HPDE6-E6E7 (cell line): ENCODE measurements around the gene NBL1.

ENCODE experiments used
- DNase-seq: peaks from one replicate; pipeline ENCODE4 v3.0.0; 2011; ENCODE audit warnings: missing footprints; ENCODE audit errors: extremely low spot score

Gene NBL1

DNA sequence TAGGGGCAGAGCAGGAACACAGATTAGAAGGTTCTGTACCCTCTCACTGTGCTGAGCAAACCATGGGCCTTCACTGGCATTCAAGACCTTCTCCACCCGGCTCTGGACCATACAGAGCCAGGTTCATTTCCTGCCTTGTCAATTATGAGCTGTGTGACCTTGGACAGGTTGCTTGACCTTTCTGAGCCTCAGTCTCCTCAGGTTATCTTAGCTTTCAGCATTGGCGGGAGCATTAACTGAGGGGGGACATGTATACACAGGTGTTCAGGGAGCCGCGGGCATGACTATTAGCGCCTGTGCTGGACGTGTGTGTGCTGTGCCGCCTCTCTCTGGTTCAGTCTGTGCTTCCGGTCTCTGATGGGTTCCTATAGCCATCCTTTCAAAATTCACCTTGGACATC lies 52.7 kb downstream of the NBL1 start:
- DNase-seq = no peak

DNA sequence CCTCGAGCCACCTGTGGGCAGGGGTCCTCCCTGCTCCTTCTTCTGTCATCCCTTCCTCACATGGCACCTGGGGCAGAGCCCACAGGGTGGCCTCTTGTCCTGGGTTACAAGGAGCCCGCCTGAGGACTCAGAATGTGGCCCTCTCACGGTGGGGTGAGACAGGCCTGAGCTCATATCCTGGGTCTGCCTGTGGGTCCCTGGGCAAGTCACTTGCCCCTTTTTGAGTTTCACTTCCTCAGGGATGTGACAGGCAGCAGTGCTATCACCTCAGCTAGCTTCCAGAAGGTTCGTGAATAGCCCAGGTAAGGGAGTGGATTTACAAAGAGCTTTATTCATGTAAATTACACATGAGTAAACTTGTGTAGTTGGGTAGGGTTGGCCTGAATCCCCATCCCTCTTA lies 54.1 kb downstream of the NBL1 start:
- DNase-seq = no peak

DNA sequence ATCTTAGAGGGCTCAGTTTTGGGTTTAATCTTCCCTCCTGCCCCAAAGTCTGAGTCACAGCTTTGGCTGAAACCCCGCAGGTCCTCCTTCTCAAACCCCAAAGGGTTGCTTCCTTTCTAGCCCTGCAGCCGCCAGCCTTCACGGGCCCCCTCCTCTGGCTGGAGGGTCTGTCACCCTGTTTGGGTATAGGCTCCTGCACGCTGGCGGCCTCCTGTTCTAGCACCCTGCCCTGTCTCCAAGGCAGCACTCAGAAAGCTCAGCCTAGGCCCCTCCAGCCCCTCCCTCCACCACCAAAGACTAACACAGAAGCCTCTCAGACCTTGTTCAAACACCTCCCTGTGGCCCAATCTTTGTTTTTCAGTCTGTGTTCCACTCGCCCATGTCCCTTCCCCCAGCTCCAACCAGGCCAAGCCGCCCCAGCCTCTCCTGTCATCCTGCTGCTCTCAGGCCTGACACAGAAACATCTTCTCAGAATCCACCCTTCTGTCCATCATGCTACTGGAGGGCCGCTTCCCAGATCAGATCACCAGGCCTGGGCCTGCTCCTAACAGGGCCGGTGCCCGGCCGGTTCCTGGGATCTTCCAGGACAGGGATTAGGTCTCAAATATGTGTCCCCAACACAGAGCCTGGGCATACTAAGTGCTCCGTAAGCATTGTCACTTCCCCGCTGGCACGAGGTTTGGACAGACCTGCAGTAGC lies 56.1 kb downstream of the NBL1 start:
- DNase-seq = no peak

DNA sequence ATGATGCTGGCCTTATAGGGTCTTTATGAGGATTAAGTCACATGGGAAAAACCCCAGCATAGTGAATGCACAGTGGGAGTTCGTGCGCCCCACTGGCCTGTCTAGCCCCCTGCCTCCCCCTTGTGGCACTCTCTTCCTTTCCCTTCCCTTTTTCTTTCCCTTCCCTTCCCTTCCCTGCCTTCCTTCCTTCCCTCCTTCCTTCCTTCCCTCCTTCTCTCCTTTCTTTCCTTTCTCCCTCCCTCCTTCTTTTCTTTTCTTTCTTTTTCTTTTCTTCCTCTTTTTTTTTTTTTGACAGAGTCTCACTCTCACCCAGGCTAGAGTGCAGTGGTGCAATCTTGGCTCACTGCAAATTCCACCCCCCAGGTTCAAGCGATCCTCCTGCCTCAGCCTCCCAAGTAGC lies 59.2 kb downstream of the NBL1 start:
- no peak for DNase-seq

DNA sequence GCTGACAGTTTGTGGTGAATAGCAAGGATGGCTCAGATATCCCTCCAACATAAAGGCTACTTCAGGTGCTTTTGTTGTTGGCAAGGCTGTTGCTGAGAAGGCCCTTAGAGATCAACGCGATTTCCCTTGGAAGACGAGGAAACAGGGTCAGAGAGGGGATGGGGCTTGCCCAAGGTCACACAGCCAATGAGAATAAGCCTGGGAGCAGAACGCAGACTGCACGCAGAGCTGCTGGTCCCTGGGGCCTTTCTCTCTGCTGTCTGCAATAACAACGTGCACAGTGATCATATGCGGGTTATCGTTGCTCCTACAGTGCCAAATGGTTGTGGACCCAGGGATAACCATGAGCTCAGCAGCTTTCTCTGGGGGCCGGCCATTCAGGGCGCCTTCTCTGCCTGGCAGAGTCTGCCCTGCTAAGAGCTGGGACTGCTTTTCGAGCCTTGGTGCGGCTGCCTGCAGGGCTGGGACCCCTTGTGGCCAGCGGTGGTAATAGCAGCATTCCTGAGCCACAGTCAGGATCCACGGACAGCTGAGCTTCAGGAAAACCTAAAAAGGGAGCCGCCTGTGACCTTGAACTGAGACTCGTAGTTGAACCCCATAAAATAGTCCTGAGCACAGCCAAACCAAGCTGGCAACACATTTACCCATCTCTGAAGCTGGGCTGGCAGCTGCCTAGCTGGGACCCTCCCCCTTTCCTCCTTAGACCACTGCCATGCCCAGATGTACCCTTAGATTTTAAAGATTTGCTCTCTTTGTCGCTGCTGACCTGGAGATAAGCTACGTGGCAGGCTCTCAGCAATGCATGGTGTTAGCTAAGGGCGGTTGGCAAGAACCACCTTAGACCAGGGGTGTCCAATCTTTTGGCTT lies 60.4 kb downstream of the NBL1 start:
- peak; percentile 92 for DNase-seq

DNA sequence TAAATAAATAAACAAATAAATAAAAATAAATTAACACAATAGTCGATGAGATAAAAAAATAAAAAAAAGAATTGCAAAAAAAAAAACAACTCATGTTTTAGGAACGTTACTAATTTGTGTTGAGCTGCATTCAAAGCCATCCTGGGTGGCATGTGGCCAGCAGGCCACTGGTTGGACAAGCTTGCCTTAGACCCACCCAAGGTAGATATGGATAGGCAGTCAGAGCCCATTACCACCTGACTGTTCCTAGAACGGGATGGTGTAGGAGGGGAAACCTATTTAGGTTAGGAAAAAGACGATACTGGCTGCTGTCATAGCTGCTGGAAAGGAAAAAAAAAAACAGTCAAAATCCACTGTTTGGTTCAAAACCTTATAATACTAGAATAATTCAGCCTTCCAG lies 61.4 kb downstream of the NBL1 start:
- no peak for DNase-seq

DNA sequence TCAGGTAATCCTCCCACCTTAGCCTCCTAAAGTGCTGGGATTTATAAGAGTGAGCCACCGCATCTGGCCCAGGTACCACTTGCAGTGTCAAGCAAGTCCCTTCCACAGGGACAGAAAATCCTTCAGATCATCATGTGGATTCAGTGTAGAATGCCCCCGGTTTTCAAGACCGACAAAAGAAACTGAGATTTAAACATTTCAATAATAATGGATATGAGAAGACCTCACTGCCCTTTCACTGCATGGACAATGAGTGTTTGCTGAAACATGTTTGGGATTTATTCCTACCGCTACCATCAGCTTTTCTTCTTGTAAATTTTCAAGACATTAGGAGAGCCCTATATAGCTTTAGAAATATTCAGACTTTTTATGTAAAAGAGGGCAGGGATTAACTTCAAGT lies 62.0 kb downstream of the NBL1 start:
- no peak for DNase-seq
